NCI-H446 treated with DMSO at 0.1 percent for 48 hours (cell line): ENCODE results near the gene GHRL.
"Not testable (repeated sequence)": the region's sequence is repeated elsewhere in the genome, so short reads cannot be mapped to it uniquely, and the experiment has no call there.

Source experiments
- DNase-seq: peaks from one replicate; lab custom pipeline; 2025; lab: John Stamatoyannopoulos, UW

Gene GHRL

DNA sequence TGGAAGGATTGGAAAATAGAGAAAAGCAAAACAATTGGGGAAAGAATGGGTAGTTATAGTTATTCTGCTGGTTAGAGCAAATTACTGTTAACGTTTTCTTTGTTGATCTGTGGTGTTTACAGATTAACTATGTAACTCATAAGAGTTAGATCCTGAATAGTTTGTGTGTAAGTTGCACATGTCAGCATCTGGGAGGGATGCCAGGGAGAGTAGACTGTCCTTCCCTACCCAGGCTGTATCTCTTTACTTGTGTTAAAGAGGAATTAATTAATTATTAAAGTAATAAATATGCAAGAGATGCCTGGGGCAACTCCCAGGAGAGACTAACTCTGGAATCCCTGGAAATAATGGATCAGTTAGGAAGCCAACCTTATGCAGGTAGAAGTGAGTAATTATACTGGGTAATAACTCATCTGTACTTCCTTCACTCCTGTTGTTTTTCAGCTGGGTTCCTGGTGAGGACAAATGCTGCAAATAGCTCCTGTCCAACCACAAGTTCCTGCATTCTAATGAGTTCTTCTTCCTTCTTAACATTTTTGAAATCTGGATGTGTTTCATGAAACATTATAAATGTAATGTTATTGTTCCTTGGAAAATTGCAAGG is 18.9 kb downstream of the GHRL start:
- no peak for DNase-seq

DNA sequence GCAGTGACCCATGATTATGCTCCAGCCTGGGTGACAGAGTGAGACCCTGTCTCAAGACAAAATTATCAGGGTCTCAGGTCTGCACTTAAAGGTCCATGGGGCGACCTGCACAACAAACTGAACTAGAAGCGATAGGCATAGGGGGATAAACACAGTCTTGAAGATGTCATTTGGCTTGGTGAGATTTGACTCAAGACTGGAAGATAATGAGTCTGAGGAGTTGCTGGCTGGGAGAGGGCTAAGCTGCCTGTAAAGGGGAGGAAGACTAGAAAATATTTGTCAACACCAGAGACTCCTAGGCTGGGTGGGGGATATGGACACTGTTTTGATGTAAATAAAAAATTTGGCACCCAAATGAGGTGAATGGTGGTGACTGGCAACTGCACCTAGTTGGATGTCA is 19.8 kb downstream of the GHRL start:
- no peak for DNase-seq

DNA sequence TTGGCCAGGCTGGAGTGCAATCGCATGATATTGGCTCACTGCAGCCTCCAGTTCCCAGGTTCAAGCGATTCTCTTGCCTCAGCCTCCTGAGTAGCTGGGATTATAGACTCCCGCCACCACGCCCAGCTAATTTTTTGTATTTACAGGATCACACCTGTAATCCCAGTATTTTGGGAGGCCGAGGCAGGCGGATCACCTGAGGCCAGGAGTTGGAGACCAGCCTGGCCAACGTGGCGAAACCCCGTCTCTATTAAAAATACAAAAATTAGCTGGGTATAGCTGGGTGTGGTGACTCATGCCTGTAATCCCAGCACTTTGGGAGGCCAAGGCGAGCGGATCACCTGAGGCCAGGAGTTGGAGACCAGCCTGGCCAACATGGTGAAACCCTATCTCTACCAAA is 20.3 kb downstream of the GHRL start:
- DNase-seq, result not testable (repeated sequence)

DNA sequence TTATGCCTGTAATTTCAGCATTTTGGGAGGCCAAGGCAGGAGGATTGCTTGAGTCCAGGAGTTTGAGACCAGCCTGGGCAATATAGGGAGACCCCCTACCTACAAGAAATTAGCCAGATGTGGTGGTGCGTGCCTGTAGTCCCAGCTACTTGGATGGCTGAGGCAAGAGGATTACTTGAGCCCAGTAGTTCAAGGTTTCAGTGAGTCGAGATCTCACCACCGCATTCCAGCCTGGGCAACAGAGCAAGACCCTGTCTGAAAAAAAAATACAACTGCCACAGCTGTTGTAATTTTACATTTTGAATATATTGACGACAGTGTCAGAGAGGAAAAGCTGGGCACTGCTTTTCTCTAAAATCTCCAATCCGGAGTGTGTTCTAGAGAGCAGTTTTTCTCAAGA is 23.3 kb downstream of the GHRL start:
- no peak for DNase-seq

DNA sequence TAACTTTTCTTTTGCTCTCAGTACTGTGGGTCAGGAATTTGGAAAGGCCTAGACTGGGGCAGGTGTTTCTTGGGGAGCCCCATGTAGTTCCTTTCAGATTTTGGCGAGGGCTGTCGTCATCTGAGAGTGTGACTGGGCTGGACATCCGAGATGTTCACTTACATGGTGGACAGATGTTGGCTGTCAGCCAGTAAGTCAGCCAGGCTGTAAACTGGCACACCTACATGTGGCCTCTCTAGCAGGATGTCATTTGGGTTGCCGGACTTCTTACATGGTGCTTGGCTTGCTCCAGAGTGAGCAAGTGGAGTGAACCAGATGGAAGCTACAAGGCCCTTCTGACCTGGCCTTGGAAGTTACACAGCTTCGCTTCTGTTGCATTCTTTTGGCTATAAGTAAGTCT is 23.8 kb downstream of the GHRL start:
- no peak for DNase-seq

DNA sequence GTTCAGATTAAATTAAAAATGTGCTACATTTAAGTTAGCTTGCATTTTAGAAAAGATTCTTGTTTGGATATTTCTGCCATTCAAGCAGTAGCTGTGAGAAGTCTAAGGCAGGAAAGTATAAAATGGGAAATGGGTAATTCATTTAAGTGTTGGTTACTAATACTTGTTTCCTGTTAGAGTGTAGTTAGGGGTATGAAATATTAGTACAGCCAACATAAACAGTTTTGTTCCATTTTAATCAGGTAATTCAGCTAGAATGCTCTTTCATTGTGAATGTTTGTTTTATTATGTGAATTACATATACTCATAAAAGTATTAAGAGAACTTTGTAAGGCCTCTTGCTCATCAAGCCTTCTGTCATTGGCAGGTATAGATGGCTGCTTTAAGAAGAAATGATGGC is 24.6 kb downstream of the GHRL start:
- no peak for DNase-seq

DNA sequence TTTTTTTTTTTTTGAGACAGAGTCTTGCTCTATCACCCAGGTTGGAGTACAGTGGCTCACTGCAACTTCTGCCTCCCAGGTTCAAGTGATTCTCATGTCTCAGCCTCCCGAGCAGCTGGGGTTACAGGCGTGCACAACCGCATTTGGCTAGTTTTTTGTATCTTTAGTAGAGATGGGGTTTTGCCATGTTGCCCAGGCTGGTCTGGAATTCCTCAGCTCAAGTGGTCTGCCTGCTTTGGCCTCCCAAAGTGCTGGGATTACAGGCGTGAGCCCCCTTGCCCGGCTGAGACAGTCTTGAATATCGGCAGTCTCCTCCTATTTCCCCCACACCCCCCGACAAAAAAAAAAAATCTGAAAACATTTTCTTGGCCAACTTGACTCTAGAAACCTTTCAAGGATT is 25.8 kb downstream of the GHRL start:
- not testable (repeated sequence) for DNase-seq

DNA sequence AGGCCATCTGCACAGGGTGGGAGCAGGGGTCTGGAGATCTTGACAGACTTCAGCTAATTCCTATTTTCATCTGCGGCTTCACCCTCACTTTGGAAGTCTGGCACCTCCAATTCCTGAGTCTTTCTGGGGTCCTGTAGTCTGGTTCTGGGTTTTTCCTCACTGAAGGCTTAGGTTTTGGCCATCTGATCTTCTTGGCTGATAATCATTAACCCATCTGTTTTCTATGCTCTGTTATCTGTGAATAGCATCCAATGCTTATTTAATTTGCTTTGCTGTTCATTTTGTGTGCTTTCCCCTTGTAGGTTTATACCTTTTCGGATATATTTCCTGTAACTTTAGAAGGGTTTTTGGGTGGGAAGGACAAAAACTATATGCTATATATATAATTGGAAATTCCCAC is 26.9 kb downstream of the GHRL start:
- DNase-seq, result no peak

DNA sequence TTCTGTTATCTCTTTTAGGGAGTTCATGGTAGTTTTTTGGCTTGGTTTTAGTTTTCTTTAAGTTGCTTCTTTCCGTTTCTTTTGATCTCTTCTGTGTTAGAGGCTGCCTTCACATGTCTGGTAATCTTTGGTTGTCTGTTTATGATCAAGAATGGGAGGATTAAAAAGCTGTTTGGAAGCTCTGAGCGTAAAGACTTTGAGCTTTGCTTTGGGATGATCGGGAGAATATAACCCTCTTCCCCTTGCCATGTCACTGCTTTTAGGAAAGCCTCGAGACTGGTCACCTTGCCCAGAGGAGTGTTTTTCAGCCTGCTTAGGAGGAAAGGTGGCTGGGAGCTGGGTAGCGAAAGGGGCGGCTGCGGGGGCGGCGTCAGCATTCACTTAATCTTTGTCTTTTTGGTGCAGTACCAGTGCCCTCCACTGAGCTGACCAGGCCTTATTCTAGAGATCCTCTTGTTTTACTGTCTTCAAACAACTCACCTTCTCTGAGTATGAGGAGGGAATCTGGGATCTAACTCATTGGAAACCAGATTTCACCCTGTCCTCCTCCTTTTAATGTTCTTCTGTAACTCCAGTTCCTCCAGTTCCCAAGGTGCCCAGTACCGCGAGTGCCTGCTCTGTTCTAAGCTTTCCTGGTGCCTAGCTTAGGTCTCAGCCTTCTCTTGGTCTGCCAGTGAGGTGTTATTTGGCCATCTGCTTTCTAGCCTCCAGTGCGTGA is 28.9 kb downstream of the GHRL start:
- DNase-seq, result no peak

DNA sequence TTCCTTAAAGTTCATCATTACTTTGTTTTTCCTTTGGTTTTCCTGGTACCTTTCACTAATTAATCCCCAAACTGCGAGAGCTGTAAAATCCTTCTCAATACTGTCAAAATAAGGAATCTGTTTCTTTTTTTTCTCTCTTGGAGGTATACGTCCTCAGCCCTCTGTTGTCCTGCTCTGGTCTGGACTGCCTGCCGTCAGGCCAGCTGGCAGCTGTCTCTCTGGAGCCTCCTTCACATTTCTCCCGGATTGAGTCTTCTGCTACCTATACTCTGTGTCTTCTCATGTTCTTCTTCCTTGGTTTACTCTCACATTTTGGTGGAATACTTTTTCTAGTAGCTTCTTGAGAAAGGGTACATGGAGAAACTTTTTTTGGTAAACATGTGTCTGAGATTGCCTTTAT is 30.7 kb downstream of the GHRL start:
- DNase-seq, result no peak

DNA sequence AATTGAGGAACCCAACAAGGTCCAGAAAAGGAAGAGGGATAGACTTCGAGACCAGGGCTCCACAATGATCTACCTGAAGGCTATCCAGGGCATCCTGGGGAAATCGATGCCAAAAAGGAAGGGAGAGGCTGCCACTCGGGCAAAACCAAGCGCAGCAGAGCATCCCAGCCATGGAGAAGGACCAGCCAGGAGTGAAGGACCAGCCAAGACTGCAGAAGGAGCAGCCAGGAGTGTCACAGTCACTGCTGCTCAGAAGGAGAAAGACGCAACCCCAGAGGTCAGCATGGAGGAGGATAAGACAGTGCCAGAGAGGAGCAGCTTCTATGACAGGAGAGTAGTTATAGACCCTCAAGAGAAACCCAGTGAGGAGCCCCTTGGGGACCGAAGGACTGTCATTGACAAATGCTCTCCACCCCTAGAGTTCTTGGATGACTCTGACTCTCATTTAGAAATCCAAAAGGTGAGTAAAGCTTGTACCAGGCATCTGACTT is 32.5 kb downstream of the GHRL start:
- no peak for DNase-seq

DNA sequence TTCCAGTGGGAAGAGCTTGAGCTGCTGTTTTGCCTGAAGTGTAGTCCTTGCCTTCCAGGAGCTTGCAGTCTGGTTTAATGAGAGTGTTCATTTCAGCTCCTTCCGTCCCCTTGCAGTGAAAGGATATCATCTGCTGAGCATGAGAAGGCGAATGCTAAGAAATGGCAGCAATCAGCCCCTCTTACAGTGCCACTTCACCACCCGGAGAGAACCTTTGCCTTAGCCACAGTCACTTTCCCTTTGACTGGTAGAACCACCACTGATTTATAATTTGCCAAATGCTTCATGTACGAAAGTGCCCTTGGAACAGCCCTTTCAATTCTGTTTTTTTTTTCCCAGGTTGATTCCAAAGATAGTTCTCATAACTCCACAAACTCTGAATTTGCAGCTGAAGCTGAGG is 32.9 kb downstream of the GHRL start:
- no peak for DNase-seq

DNA sequence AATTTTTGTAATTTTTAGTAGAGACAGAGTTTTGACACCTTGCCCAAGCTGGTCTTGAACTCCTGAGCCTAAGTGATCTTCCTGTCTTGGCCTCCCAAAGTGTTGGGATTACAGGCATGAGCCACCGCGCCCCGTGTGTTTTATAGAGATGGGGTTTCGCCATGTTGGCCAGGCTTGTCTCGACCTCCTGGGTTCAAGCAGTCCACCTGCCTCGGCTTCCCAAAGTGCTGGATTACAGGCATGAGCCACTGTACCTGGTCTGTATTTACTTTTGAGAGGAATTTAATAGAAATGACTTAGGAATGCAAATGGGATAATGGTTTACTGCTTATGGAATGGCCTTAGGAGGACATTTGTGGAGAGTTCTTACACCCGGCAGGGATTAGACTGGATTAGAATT is 33.7 kb downstream of the GHRL start:
- DNase-seq, result no peak

DNA sequence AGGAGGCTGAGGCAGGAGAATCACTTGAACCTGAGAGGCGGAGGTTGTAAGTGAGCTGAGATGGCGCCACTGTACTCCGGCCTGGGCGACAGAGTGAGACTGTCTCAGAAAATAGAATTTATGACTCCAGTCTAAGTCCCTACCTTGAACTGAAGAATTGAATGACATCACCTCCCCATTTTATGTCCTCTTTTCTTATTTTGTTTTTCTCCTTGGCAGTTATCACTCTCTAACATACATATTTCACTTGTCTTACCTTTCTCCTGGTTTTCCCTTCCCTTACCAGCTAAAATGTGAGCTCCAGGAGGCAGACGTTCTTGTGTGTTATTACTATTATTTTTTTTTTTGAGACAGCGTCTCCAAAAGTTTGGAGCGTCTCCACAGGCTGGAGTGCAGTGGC is 36.9 kb downstream of the GHRL start:
- DNase-seq, result no peak

DNA sequence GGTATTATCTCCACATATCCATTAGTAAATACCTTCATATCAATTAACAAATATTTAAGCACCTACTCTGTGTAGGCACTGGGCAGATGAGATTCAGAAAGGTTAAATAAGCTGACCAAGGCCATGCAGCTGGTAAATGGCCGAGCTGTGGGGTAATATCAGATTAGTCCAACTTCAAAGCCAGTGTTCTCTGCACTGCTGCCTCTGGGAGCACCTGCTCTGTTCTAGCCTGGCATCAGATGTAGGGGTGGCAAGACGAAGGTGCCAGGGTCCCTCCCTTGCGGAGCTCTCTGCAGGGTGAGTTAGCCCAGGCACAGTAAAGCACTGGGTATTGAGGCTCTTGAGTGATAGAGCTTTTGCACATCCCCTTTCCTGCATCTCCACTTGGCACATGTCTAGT is 39.0 kb downstream of the GHRL start:
- DNase-seq, result no peak

DNA sequence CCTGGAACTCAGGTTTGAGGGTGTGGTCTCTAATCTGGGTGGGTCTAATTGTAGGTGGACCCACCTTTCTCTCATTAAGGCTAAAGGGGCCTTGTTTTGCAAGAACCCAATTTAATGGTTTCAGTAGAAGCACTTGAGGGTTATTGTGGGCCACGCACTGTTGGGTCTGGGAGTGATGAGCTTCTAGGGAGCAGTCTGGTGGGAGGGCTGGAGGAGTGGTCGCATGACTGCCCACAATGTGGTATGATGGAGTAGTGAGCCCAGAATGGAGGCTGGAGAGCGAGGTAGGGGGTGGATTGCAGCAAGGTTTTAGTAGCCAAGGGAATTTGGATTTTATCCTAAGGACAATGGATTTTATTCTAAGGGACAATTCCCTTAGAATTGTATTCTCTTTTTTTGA is 41.7 kb downstream of the GHRL start:
- DNase-seq, result no peak

DNA sequence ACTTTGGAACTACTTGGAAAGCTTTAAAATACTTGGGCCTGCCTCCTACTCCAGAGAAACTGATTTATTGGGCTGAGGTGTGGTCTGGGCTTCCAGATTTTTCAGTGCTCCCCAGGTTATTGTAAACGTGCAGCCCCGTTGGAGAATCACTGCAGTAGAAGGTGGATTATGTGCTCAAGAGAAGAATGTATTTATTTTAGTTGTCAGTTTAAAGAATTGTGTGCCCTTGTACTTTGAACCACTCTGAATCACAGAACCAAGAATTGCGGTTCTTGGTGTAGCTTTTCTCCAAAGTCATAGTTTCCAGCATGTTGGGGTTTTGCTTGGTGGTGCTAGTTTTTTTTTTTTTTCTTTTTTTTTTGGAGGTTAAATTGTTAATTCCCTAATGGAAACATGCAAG is 42.9 kb downstream of the GHRL start:
- no peak for DNase-seq

DNA sequence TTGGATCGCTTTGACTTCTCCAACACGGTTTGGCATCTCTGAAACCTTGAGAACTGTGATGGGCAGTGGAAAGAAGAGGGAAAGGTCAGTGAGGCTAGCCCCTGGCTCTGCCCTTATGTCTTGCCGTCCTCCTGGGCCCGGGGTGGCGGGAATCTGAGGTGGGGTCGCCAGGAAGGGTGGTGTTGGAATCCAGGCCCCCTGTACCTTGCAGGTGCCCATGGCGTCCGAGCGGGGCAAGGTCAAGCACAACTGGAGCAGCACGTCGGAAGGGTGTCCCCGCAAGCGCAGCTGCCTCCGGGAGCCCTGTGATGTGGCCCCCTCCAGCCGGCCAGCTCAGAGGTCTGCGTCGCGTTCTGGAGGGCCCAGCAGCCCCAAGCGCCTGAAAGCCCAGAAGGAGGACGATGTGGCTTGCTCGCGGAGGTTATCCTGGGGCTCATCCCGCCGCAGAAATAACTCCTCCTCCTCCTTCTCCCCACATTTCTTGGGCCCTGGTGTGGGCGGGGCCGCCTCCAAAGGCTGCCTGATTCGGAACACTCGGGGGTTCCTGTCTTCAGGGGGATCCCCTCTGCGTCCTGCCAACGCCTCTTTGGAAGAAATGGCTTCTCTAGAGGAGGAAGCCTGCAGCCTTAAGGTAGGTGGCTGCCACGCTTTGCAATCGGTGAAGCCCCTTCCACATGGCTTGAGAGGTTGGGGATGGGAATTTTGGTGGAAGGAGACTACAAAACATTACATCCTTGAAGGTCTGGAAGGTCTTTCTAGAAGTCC is 43.6 kb downstream of the GHRL start:
- DNase-seq, result no peak

DNA sequence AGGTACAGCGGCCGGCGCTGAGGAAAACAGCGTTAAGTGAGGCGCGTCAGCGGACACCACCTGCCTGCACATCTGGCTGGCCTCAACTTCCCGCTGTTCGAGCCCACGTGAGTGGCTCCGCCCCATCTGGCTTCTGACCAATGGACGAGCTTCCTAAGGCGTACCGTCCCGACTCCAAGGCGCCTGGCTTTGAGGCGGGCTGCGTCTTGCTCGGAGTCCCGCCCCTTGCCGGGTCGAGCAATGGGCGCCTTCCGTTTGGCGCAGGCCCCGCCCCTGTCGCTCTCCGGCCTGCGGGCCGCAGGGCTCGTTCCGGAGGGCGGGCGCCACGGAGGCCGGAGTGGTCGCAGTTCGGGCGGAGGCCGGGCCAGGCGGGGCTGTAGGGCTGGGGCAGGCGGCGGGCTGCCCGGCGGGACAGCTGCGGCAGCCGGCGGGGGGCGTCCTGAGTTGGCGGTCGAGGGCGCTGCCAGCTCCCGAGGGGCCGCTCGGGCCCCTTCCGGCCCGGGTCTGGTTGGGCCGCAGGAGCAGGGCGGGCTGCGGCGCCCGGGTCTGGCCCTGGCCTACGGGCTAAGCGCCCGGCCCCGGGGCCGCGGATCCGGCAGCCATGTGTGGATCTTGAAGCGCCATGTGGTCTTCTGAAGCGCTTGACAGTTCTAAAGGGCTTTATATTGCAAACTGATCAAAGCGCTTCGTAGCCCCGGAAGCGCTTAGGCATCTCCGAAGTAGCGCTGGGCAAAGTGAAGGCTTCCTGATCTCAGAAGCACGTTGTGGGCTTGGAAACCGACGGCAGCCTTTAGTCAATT is 44.4 kb downstream of the GHRL start, which contains the start of gene TATDN2:
Gene TATDN2 (plus strand): TSS at position 276 of the 800 bp plus-strand sequence. CDS start 742 bp downstream, outside the sequence.
- DNase-seq, result peak; percentile 66

DNA sequence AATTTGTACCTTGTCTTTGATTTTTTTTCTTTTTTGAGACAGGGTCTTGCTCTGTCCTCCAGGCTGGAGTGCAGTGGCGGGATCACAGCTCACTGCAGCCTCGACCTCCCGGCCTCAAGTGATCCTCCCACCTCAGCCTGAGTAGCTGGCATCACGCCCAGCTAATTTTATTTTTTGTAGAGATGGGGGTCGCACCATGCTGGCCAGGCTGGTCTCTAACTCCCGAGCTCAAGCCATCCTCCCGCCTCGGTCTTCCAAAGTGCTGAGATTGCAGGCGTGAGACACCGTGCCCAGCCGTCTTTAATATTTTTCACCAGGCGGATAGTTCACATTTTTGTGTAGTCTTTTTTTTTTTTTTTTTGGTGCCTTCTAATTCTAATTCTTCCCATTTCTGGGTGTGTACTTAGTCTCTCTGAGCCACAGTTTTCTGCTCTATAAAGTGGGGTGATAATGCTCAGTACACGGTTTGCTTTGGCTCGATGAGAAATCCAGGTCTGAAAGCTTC is 45.0 kb downstream of the GHRL start:
- DNase-seq, result no peak

DNA sequence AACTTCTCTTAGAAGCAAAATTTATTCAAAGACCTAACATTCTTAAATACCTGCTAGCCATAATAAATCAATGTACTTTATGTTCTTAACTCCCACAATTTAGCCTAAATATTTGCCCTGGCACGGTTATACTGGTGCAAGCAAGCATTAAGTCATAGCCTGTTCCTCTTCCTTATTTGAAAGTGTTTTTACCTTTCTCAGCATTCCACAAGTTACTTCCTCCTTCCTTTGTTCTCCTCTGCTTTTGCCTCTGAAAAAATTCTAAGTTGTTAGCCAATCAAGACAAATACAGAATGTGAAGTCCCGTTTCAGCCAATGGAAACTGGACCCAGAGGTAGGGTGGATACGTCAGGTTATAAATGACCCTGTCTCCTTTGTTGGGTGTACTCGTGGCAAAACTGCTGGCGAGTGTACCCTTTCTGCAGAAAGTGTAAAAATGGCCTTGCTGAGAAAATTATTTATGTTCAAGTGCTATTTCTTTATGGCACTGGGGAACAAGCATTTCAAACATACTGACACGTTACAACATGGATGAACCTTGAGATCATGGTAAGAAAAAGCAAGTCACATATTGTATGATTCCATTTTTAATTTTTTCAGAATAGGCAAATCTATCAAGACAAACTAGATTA is 47.5 kb downstream of the GHRL start:
- DNase-seq, result no peak

DNA sequence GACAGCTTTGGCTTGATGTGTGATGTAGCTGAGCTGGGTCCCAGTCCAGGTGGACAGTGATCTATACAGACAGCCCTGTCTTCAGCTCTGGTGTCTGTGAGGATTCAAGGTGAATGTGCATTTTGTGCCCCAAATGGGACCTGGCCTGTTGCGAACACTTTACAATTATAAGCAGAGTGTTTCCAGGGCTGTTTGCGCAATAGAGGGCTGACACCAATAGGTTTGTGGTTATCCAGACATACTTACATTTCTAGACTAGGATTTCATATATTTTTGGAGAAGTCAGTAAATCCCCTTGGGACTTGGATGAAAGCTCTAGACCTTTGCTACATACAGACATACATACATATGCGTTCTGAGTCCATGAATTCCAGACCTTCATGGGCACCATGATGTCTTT is 48.7 kb downstream of the GHRL start:
- DNase-seq, result no peak
